HEK293 (cell line): ENCODE data around the gene VGLL4.

Source experiments
- CTCF ChIA-PET: fragments of 350-600 bp; formaldehyde crosslinking; extraction: SDS; loops from one replicate; lab custom pipeline; 2021; ENCODE audit warnings: antibody characterized with exemption; lab: Yijun Ruan, JAX
- POLR2A ChIA-PET: fragments of 300-600 bp; formaldehyde crosslinking; extraction: SDS; loops from one replicate; lab custom pipeline; 2020; ENCODE audit warnings: antibody characterized with exemption, inconsistent platforms; lab: Yijun Ruan, JAX
- H3K27ac ChIP-seq: fragments of 200-500 bp; sonication (Bioruptor generic); 2 replicates; pipeline ENCODE4 v1.5.1; 2014; ENCODE audit warnings: low read depth, low read length, control low read depth, inconsistent platforms; ENCODE audit errors: extremely low read depth
- H3K36me3 ChIP-seq, 2 experiments: fragments of 200-500 bp in 1 of 2; sonication (Bioruptor generic) in 1 of 2; 1 replicate in 1 of 2; 2 replicates in 1 of 2; pipeline ENCODE4 v1.5.1; 2014 to 2017; ENCODE audit warnings: inconsistent platforms in 2 of 2, low read length in 2 of 2; ENCODE audit not compliant: control insufficient read depth in 2 of 2, insufficient read depth in 1 of 2
- H3K4me1 ChIP-seq: fragments of 200-500 bp; sonication (Bioruptor generic); 2 replicates; pipeline ENCODE4 v1.5.1; 2014; ENCODE audit warnings: mild to moderate bottlenecking, low read length, inconsistent platforms; ENCODE audit not compliant: control insufficient read depth, insufficient read depth
- H3K4me3 ChIP-seq: 2 replicates; pipeline ENCODE4 v1.5.1; 2011; ENCODE audit warnings: low read depth, mild to moderate bottlenecking, control low read depth, low read length, moderate library complexity
- H3K9me3 ChIP-seq: fragments of 200-500 bp; sonication (Bioruptor generic); 2 replicates; pipeline ENCODE4 v1.5.1; 2014; ENCODE audit warnings: low read depth, low read length, inconsistent platforms; ENCODE audit not compliant: control insufficient read depth, insufficient read depth
- FEZF1 ChIP-seq: fragments of 450-650 bp; formaldehyde crosslinking; IDR thresholded peaks from 2 replicates; pipeline ENCODE4 v1.5.1; 2016; ENCODE audit warnings: missing biosample characterization, missing genetic modification characterization
- KLF1 ChIP-seq: fragments of 450-650 bp; formaldehyde crosslinking; IDR thresholded peaks from 2 replicates; pipeline ENCODE4 v1.5.1; 2016; ENCODE audit warnings: missing biosample characterization, missing genetic modification characterization
- KLF9 ChIP-seq: fragments of 450-650 bp; formaldehyde crosslinking; IDR thresholded peaks from 2 replicates; pipeline ENCODE4 v1.5.1; 2016; ENCODE audit warnings: missing biosample characterization, missing genetic modification characterization, low read depth
- ZBTB11 ChIP-seq: fragments of 450-650 bp; formaldehyde crosslinking; conservative IDR thresholded peaks from 2 replicates; pipeline ENCODE4 v1.5.1; 2016; ENCODE audit warnings: low read depth, missing biosample characterization, missing genetic modification characterization
- ZBTB17 ChIP-seq: fragments of 450-650 bp; formaldehyde crosslinking; IDR thresholded peaks from 2 replicates; pipeline ENCODE4 v1.5.1; 2016; ENCODE audit warnings: missing biosample characterization, missing genetic modification characterization
- ZBTB20 ChIP-seq: fragments of 450-650 bp; formaldehyde crosslinking; IDR thresholded peaks from 2 replicates; pipeline ENCODE4 v1.5.1; 2016; ENCODE audit warnings: missing biosample characterization, missing genetic modification characterization
- ZNF146 ChIP-seq: fragments of 450-650 bp; formaldehyde crosslinking; IDR thresholded peaks from 2 replicates; pipeline ENCODE4 v1.5.1; 2016; ENCODE audit warnings: missing biosample characterization, missing genetic modification characterization
- ZNF239 ChIP-seq: fragments of 450-650 bp; formaldehyde crosslinking; IDR thresholded peaks from 2 replicates; pipeline ENCODE4 v1.5.1; 2016; ENCODE audit warnings: missing biosample characterization, missing genetic modification characterization
- ZNF521 ChIP-seq: fragments of 450-650 bp; formaldehyde crosslinking; IDR thresholded peaks from 2 replicates; pipeline ENCODE4 v1.5.1; 2017; ENCODE audit warnings: missing biosample characterization, mild to moderate bottlenecking, missing genetic modification characterization
- ZNF629 ChIP-seq: fragments of 450-650 bp; formaldehyde crosslinking; IDR thresholded peaks from 2 replicates; pipeline ENCODE4 v1.5.1; 2017; ENCODE audit warnings: missing biosample characterization, missing genetic modification characterization
- ZNF654 ChIP-seq: fragments of 450-650 bp; formaldehyde crosslinking; IDR thresholded peaks from 2 replicates; pipeline ENCODE4 v1.5.1; 2016; ENCODE audit warnings: low read depth, missing biosample characterization, missing genetic modification characterization
- ZNF776 ChIP-seq: fragments of 450-650 bp; formaldehyde crosslinking; IDR thresholded peaks from 2 replicates; pipeline ENCODE4 v1.5.0; 2017; ENCODE audit warnings: missing biosample characterization, missing genetic modification characterization, borderline replicate concordance
- ZNF843 ChIP-seq: fragments of 450-650 bp; formaldehyde crosslinking; IDR thresholded peaks from 2 replicates; pipeline ENCODE4 v1.5.1; 2016; ENCODE audit warnings: missing biosample characterization, missing genetic modification characterization
- ZSCAN23 ChIP-seq: fragments of 450-650 bp; formaldehyde crosslinking; IDR thresholded peaks from 2 replicates; pipeline ENCODE4 v1.5.1; 2016; ENCODE audit warnings: missing biosample characterization, missing genetic modification characterization
- ZSCAN5A ChIP-seq: fragments of 450-650 bp; formaldehyde crosslinking; IDR thresholded peaks from 2 replicates; pipeline ENCODE4 v1.5.1; 2016; ENCODE audit warnings: missing biosample characterization, missing genetic modification characterization
- TF ChIP-seq, protein P1 (sequence below): fragments of 450-650 bp; formaldehyde crosslinking; IDR thresholded peaks from 2 replicates; pipeline ENCODE4 v1.5.1; 2016; ENCODE audit warnings: missing biosample characterization, missing genetic modification characterization

The VGLL4 gene

DNA sequence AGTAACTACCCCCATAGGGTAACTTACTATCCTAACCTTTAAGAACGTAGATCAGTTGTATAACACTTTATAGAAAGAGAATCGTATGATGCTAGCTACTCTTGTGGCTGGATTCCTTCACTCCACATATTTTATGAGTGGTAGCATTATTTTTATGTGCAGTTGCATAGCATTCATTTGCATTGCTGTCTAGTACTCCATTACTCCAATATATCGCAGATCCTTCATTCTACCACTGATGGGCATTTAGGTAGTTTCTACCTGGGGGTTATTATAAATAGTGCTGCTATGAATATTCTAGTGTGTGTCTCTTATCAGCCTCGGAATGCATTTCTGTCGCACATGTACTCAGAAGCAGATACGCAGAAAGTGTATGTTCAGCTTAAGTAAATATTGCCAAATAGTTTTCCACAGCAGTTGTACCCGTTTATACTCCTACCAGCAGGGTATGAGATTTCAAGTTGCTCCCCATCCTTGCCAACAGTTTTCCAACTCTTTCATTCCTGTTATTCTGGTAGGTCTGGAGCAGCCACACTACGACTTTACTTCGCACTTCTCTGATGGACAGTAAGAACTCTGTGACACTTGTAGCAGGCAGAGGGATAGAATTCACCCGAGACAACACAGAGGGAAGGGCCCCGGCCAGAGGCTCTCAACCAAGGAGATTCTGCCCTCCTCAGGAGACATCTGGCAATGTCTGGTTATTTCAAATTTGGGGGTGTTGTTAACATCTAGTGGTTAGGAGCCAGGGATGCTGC is 9.8 kb upstream of the VGLL4 start:
- ChIA-PET POLR2A (no interaction called here), CTCF (interaction anchor here (0.6 to 11.9 kb wide), 2 partner anchors 274 to 433 kb away, joined by 3 to 165 read pairs; no protein-coding TSS in a partner anchor)
- H3K9me3 ChIP-seq, result no peaks in the 10 kb centered on the region
- H3K4me3 ChIP-seq, result no peak overlapping the region
- peaks cover 3% of the 10 kb centered on the region; the same call in 1 of the 2 replicates for H3K4me1 ChIP-seq
- no peaks in the 10 kb centered on the region for H3K36me3 ChIP-seq
- TF ChIP-seq ZNF843 (no peak), KLF9 (tag by site-specific recombination) (no peak), ZNF629 (tag by site-specific recombination) (no peak), ZNF521 (tag by site-specific recombination) (no peak), ZNF146 (tag by site-specific recombination) (peak; percentile 53), KLF1 (tag by site-specific recombination) (no peak), ZBTB20 (0 out of 2 replicates have a peak, but pooled peaks have one; percentile 26), ZSCAN5A (tag by site-specific recombination) (no peak)
- TF ChIP-seq, protein P1, sequence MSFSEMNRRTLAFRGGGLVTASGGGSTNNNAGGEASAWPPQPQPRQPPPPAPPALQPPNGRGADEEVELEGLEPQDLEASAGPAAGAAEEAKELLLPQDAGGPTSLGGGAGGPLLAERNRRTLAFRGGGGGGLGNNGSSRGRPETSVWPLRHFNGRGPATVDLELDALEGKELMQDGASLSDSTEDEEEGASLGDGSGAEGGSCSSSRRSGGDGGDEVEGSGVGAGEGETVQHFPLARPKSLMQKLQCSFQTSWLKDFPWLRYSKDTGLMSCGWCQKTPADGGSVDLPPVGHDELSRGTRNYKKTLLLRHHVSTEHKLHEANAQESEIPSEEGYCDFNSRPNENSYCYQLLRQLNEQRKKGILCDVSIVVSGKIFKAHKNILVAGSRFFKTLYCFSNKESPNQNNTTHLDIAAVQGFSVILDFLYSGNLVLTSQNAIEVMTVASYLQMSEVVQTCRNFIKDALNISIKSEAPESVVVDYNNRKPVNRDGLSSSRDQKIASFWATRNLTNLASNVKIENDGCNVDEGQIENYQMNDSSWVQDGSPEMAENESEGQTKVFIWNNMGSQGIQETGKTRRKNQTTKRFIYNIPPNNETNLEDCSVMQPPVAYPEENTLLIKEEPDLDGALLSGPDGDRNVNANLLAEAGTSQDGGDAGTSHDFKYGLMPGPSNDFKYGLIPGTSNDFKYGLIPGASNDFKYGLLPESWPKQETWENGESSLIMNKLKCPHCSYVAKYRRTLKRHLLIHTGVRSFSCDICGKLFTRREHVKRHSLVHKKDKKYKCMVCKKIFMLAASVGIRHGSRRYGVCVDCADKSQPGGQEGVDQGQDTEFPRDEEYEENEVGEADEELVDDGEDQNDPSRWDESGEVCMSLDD, result no peak
- no peak overlapping the region for H3K27ac ChIP-seq

DNA sequence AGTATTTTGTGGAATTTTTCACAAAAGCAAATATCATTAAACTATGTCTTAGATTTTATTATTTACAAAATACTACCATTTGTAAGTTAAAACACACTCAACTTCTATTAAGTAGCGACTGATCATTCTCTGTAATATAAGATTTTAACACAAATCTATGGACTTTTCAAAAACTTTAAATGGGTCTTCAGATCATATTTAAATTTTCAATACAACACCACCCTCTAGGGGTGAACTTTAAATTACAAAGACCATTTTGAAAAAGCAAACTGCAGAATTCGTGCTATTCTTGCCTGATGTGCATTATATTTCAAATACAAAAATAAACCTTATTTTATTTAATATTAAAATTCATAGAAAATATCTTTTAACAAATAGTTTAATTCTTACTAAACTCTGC is 8.2 kb upstream of the VGLL4 start:
- Histone ChIP-seq H3K9me3 (no peaks in the 10 kb centered on the region), H3K27ac (no peak overlapping the region), H3K36me3 (no peaks in the 10 kb centered on the region), H3K4me3 (no peak overlapping the region), H3K4me1 (peaks cover 3% of the 10 kb centered on the region; the same call in 1 of the 2 replicates)
- TF ChIP-seq ZNF654 (peak; percentile 54), ZNF776 (no peak), FEZF1 (tag by site-specific recombination) (no peak), ZBTB11 (tag by site-specific recombination) (no peak), ZNF239 (tag by site-specific recombination) (no peak), ZBTB17 (no peak), ZSCAN23 (tag by site-specific recombination) (no peak)
- ChIA-PET CTCF (interaction anchor here (0.6 to 11.9 kb wide), 20 partner anchors 10 to 1147 kb away, joined by 3 to 165 read pairs (median 4); no protein-coding TSS in a partner anchor), POLR2A (no interaction called here)
